ENCODE results near the gene IKZF1.

IKZF1 gene

DNA sequence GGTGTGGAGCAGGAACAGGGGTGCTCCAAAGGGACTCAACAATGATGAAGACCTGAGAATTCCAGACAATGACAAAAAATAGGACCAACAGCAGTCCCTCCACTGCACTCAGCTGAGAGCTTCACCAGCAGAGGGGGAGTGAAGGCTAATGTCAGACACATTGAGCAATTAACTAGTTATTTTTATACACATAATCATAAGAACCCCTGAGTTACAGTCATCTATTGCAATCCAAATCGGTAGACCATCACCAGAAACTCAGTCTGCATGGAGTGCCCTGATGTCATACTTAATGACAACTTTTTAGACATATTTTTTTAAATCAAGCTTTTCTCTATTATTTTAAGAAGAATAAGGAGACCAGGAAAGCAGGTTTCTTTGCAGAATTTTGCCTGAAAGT, 30.6 kb upstream of the IKZF1 start:
- ATAC-seq (ENCODE audit: insufficient read depth, low read depth): peak; percentile 10; the same call in 2 of the 3 replicates
- H3K9me3 ChIP-seq (ENCODE audit: insufficient read depth, low read length, severe bottlenecking): peaks cover 4% of the 10 kb centered on the region

DNA sequence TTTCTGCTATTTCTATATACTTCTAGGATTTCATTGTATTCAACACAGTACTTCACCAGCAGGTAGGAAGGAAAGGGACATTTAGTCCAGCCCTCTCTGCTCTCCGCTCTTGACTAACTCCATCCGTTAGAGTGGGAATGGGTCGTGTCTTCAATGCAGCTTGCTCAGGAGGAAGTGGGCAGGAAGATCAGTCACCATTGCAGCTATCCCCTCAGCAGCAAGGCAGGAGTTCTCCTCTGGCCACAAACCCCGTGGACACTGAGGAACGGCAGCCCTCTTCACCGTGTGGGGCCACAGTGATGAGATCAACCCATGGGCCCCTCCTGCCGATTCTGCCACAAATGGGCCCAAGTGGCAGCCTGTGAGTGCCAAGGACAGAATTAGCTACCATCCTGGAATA, 30.2 kb upstream of the IKZF1 start:
- Histone ChIP-seq H3K4me1 (ENCODE audit: insufficient read depth, low read length) (peaks cover 39% of the 10 kb centered on the region), H3K27ac (ENCODE audit: low read length) (peak overlapping the region; percentile 47), H3K36me3 (ENCODE audit: insufficient read depth, low read length) (no peaks in the 10 kb centered on the region), H3K4me3 (ENCODE audit: low read depth in 1 of 2, low read length in 2 of 2) (no peak overlapping the region), H3K79me2 (ENCODE audit: insufficient read depth, low read length) (no peaks in the 10 kb centered on the region), H2AFZ (ENCODE audit: low read depth, low read length) (no peak overlapping the region), H3K9ac (ENCODE audit: low read depth, low read length) (no peak overlapping the region), H3K27me3 (ENCODE audit: insufficient read depth, low read length, poor library complexity) (no peaks in the 10 kb centered on the region), H3K9me3 (ENCODE audit: insufficient read depth, low read length, severe bottlenecking) (peaks cover 4% of the 10 kb centered on the region), H4K20me1 (ENCODE audit: insufficient read depth, low read length) (no peaks in the 10 kb centered on the region), H3K4me2 (ENCODE audit: insufficient read depth, low read length) (no peak overlapping the region)
- ATAC-seq (ENCODE audit: insufficient read depth, low read depth) (no peak), DNase-seq (no peak)
- no peak for TF ChIP-seq EZH2 (IDR thresholded peaks at IDR 0.05; ENCODE audit: borderline replicate concordance, low read depth, low read length, severe bottlenecking)
- TF ChIP-seq, protein P1, sequence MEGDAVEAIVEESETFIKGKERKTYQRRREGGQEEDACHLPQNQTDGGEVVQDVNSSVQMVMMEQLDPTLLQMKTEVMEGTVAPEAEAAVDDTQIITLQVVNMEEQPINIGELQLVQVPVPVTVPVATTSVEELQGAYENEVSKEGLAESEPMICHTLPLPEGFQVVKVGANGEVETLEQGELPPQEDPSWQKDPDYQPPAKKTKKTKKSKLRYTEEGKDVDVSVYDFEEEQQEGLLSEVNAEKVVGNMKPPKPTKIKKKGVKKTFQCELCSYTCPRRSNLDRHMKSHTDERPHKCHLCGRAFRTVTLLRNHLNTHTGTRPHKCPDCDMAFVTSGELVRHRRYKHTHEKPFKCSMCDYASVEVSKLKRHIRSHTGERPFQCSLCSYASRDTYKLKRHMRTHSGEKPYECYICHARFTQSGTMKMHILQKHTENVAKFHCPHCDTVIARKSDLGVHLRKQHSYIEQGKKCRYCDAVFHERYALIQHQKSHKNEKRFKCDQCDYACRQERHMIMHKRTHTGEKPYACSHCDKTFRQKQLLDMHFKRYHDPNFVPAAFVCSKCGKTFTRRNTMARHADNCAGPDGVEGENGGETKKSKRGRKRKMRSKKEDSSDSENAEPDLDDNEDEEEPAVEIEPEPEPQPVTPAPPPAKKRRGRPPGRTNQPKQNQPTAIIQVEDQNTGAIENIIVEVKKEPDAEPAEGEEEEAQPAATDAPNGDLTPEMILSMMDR (IDR thresholded peaks at IDR 0.05; ENCODE audit: borderline replicate concordance, extremely low read depth, low read length, poor library complexity, severe bottlenecking): no peak

More for the DNA sequence above, 30.6 kb upstream of the IKZF1 start:
- H3K4me1 ChIP-seq (ENCODE audit: insufficient read depth, low read length): peaks cover 44% of the 10 kb centered on the region
- TF ChIP-seq EZH2 (IDR thresholded peaks at IDR 0.05; ENCODE audit: borderline replicate concordance, low read depth, low read length, severe bottlenecking): no peak
- TF ChIP-seq, protein P1 (IDR thresholded peaks at IDR 0.05; ENCODE audit: borderline replicate concordance, extremely low read depth, low read length, poor library complexity, severe bottlenecking): no peak
- H3K4me2 ChIP-seq (ENCODE audit: insufficient read depth, low read length): no peak overlapping the region
- H4K20me1 ChIP-seq (ENCODE audit: insufficient read depth, low read length): no peaks in the 10 kb centered on the region
- no peak for DNase-seq
- H3K9ac ChIP-seq (ENCODE audit: low read depth, low read length): peak overlapping the region; percentile 17; the same call in 1 of the 2 replicates
- H3K27me3 ChIP-seq (ENCODE audit: insufficient read depth, low read length, poor library complexity): no peaks in the 10 kb centered on the region
- peak overlapping the region; percentile 43 for H2AFZ ChIP-seq (ENCODE audit: low read depth, low read length)
- no peak overlapping the region for H3K4me3 ChIP-seq (ENCODE audit: low read depth in 1 of 2, low read length in 2 of 2)
- no peaks in the 10 kb centered on the region for H3K36me3 ChIP-seq (ENCODE audit: insufficient read depth, low read length)
- H3K79me2 ChIP-seq (ENCODE audit: insufficient read depth, low read length): no peaks in the 10 kb centered on the region
- peak overlapping the region; percentile 77 for H3K27ac ChIP-seq (ENCODE audit: low read length)

GRCh38 chr7:50275430-50275829, 29.1 kb upstream of the IKZF1 start:
- no peak for DNase-seq
- Histone ChIP-seq H4K20me1 (ENCODE audit: insufficient read depth, low read length) (no peaks in the 10 kb centered on the region), H3K9ac (ENCODE audit: low read depth, low read length) (no peak overlapping the region), H3K9me3 (ENCODE audit: insufficient read depth, low read length, severe bottlenecking) (peaks cover 3% of the 10 kb centered on the region), H3K4me3 (ENCODE audit: low read depth in 1 of 2, low read length in 2 of 2) (no peak overlapping the region), H3K79me2 (ENCODE audit: insufficient read depth, low read length) (no peaks in the 10 kb centered on the region), H3K27me3 (ENCODE audit: insufficient read depth, low read length, poor library complexity) (no peaks in the 10 kb centered on the region), H3K27ac (ENCODE audit: low read length) (no peak overlapping the region), H3K4me1 (ENCODE audit: insufficient read depth, low read length) (peaks cover 28% of the 10 kb centered on the region), H2AFZ (ENCODE audit: low read depth, low read length) (no peak overlapping the region), H3K4me2 (ENCODE audit: insufficient read depth, low read length) (no peak overlapping the region), H3K36me3 (ENCODE audit: insufficient read depth, low read length) (no peaks in the 10 kb centered on the region)
- no peak for TF ChIP-seq EZH2 (IDR thresholded peaks at IDR 0.05; ENCODE audit: borderline replicate concordance, low read depth, low read length, severe bottlenecking)
- TF ChIP-seq, protein P1 (IDR thresholded peaks at IDR 0.05; ENCODE audit: borderline replicate concordance, extremely low read depth, low read length, poor library complexity, severe bottlenecking): no peak
- no peak for ATAC-seq (ENCODE audit: insufficient read depth, low read depth)

- DNase-seq (no peak), ATAC-seq (ENCODE audit: insufficient read depth, low read depth) (no peak)
- H3K36me3 ChIP-seq (ENCODE audit: insufficient read depth, low read length): no peaks in the 10 kb centered on the region
- H4K20me1 ChIP-seq (ENCODE audit: insufficient read depth, low read length): no peaks in the 10 kb centered on the region
- H3K27me3 ChIP-seq (ENCODE audit: insufficient read depth, low read length, poor library complexity): no peaks in the 10 kb centered on the region
- H3K4me2 ChIP-seq (ENCODE audit: insufficient read depth, low read length): no peak overlapping the region
- H3K9me3 ChIP-seq (ENCODE audit: insufficient read depth, low read length, severe bottlenecking): no peaks in the 10 kb centered on the region
- H3K27ac ChIP-seq (ENCODE audit: low read length): no peak overlapping the region
- no peaks in the 10 kb centered on the region for H3K79me2 ChIP-seq (ENCODE audit: insufficient read depth, low read length)
- H3K4me3 ChIP-seq (ENCODE audit: low read depth in 1 of 2, low read length in 2 of 2): no peak overlapping the region
- no peak overlapping the region for H2AFZ ChIP-seq (ENCODE audit: low read depth, low read length)
- peaks cover 32% of the 10 kb centered on the region for H3K4me1 ChIP-seq (ENCODE audit: insufficient read depth, low read length)
- no peak overlapping the region for H3K9ac ChIP-seq (ENCODE audit: low read depth, low read length)
- TF ChIP-seq, protein P1 (IDR thresholded peaks at IDR 0.05; ENCODE audit: borderline replicate concordance, extremely low read depth, low read length, poor library complexity, severe bottlenecking): no peak
These were observed 28.0 kb upstream of the IKZF1 start for GRCh38 chr7:50276483-50276882.

Data from DND-41 (cell line).